ENCODE results near the gene ARSG. TPM values are rescaled to one million over a fixed set of nuclear protein-coding genes. Genes with fewer than 3 reads are reported as not detected.

Gene ARSG
- total RNA-seq, 6 donors from 2014 or later, result 3.6 to 16.8 (median 7.7) TPM

GRCh38 chr17:68377771-68378267, 86.5 kb downstream of the ARSG start:
- TF ChIP-seq EP300 (IDR thresholded peaks at IDR 0.05), result no peak
- peak in 1 of 4 donors; percentile 58 for TF ChIP-seq POLR2A (IDR thresholded peaks at IDR 0.05)
- no peak for TF ChIP-seq POLR2AphosphoS5 (IDR thresholded peaks at IDR 0.05)
- H3K4me3 ChIP-seq, result peak overlapping the region in 1 of 4 donors; percentile 0
- H3K27me3 ChIP-seq, result no peaks in the 10 kb centered on the region
- ATAC-seq (ENCODE audit: low FRiP score in 2 of 2), result peak in 1 of 2 donors; percentile 0
- peak in 1 of 2 donors; percentile 48 for DNase-seq
- H3K9me3 ChIP-seq, result no peaks in the 10 kb centered on the region
- peak overlapping the region; percentile 83 to 96 (median 90) for H3K27ac ChIP-seq
- no peaks in the 10 kb centered on the region for H3K36me3 ChIP-seq
- H3K4me1 ChIP-seq, result peaks cover 21 to 32% (median 23%) of the 10 kb centered on the region in 4 donors
- 24 to 44% methylated on average over 8 of the region's 8 CpGs for WGBS, 2 donors

GRCh38 chr17:68378268-68379176, 87.2 kb downstream of the ARSG start:
- peak; percentile 70 to 94 for DNase-seq
- peak overlapping the region in 1 of 4 donors; percentile 0 for H3K4me3 ChIP-seq

GRCh38 chr17:68379177-68379510, 87.8 kb downstream of the ARSG start:
- no peak overlapping the region for H3K4me3 ChIP-seq
- H3K36me3 ChIP-seq, result no peaks in the 10 kb centered on the region
- no peak for TF ChIP-seq CTCF (IDR thresholded peaks at IDR 0.05)
- no peak for TF ChIP-seq EP300 (IDR thresholded peaks at IDR 0.05)
- TF ChIP-seq POLR2AphosphoS5 (IDR thresholded peaks at IDR 0.05), result no peak
- no peak for TF ChIP-seq POLR2A (IDR thresholded peaks at IDR 0.05)
- no peak for ATAC-seq (ENCODE audit: low FRiP score in 2 of 2)
- H3K9me3 ChIP-seq, result no peaks in the 10 kb centered on the region
- DNase-seq, result no peak
- 78 to 80% methylated on average over 3 of the region's 3 CpGs for WGBS, 2 donors
- no peaks in the 10 kb centered on the region for H3K27me3 ChIP-seq
- peak overlapping the region; percentile 83 to 96 (median 90) for H3K27ac ChIP-seq
- peaks cover 29 to 43% (median 33%) of the 10 kb centered on the region in 4 donors for H3K4me1 ChIP-seq

More at GRCh38 chr17:68378268-68379176, 87.2 kb downstream of the ARSG start:
- no peaks in the 10 kb centered on the region for H3K9me3 ChIP-seq
- H3K36me3 ChIP-seq, result no peaks in the 10 kb centered on the region
- 24 to 29% methylated on average over 18 to 19 of the region's 21 CpGs for WGBS, 2 donors
- H3K27ac ChIP-seq, result peak overlapping the region; percentile 83 to 96 (median 90)
- H3K27me3 ChIP-seq, result no peaks in the 10 kb centered on the region
- H3K4me1 ChIP-seq, result peaks cover 22 to 39% (median 27%) of the 10 kb centered on the region in 4 donors
- TF ChIP-seq CTCF (IDR thresholded peaks at IDR 0.05) (peak in 1 of 6 experiments; percentile 22), POLR2AphosphoS5 (IDR thresholded peaks at IDR 0.05) (peak; percentile 95 to 96), POLR2A (IDR thresholded peaks at IDR 0.05) (peak in 2 of 4 donors; percentile 56 to 65), EP300 (IDR thresholded peaks at IDR 0.05) (peak; percentile 95 to 99 (median 97))
- peak; percentile 94 to 96 for ATAC-seq (ENCODE audit: low FRiP score in 2 of 2)

- WGBS, 2 donors, result 92 to 93% methylated on average over 11 of the region's 11 CpGs
- no peak for TF ChIP-seq EP300 (IDR thresholded peaks at IDR 0.05)
- peaks cover 36 to 51% (median 38%) of the 10 kb centered on the region in 4 donors for H3K4me1 ChIP-seq
Observed at GRCh38 chr17:68379692-68380677, 88.7 kb downstream of the ARSG start.

GRCh38 chr17:68381076-68381900, 90.0 kb downstream of the ARSG start:
- 79 to 80% methylated on average over 15 of the region's 15 CpGs for WGBS, 2 donors
- ATAC-seq (ENCODE audit: low FRiP score in 2 of 2), result no peak
- no peaks in the 10 kb centered on the region for H3K36me3 ChIP-seq
- TF ChIP-seq POLR2A (IDR thresholded peaks at IDR 0.05), result peak in 1 of 4 donors; percentile 46
- peak; percentile 38 to 45 for TF ChIP-seq POLR2AphosphoS5 (IDR thresholded peaks at IDR 0.05)
- peak; percentile 3 to 57 (median 50) for TF ChIP-seq EP300 (IDR thresholded peaks at IDR 0.05)
- no peak for TF ChIP-seq CTCF (IDR thresholded peaks at IDR 0.05)
- no peaks in the 10 kb centered on the region for H3K9me3 ChIP-seq
- no peak overlapping the region for H3K4me3 ChIP-seq
- H3K4me1 ChIP-seq, result peaks cover 36 to 53% (median 40%) of the 10 kb centered on the region in 4 donors
- no peaks in the 10 kb centered on the region for H3K27me3 ChIP-seq
- DNase-seq, result peak in 1 of 2 donors; percentile 70
- H3K27ac ChIP-seq, result peak overlapping the region in 3 of 4 donors; percentile 83 to 96 (median 91)

More at GRCh38 chr17:68379692-68380677, 88.7 kb downstream of the ARSG start:
- H3K4me3 ChIP-seq, result no peak overlapping the region
- DNase-seq (no peak), ATAC-seq (ENCODE audit: low FRiP score in 2 of 2) (no peak)
- no peaks in the 10 kb centered on the region for H3K36me3 ChIP-seq
- H3K27ac ChIP-seq, result peak overlapping the region; percentile 83 to 96 (median 90)
- no peaks in the 10 kb centered on the region for H3K27me3 ChIP-seq
- no peaks in the 10 kb centered on the region for H3K9me3 ChIP-seq
